Activated T-helper 2 cell treated with anti-CD3 and anti-CD28 coated beads, Interferon-gamma antibody, Interleukin-2, Interleukin-4, amounts not matched to agents 10 μg/mL and 5 μg/mL and 100 μg/mL, durations not matched to agents 14 hours and 24 hours and 36 hours (primary cell): ENCODE measurements around the gene ETFB. TPM values are rescaled to one million over a fixed set of nuclear protein-coding genes. Genes with fewer than 3 reads are reported as not detected.
A peak's percentile ranks its signal among the peaks of the same experiment; 100 is the strongest.

Source experiments
- DNase-seq: peaks from one replicate; pipeline ENCODE4 v3.0.0; 2021; ENCODE audit warnings: low spot score
- H3K27ac Mint-ChIP-seq: one replicate; pipeline ENCODE4 v1.8.0; 2021; ENCODE audit warnings: mixed read lengths
- H3K27me3 Mint-ChIP-seq: one replicate; pipeline ENCODE4 v1.8.0; 2021; ENCODE audit warnings: low read depth, mixed read lengths
- H3K36me3 Mint-ChIP-seq: one replicate; pipeline ENCODE4 v1.8.0; 2021; ENCODE audit warnings: low read depth, mixed read lengths
- H3K4me1 Mint-ChIP-seq: one replicate; pipeline ENCODE4 v1.8.0; 2021; ENCODE audit warnings: low read depth, mixed read lengths
- H3K4me3 Mint-ChIP-seq: one replicate; pipeline ENCODE4 v1.8.0; 2021; ENCODE audit warnings: low read depth, mild to moderate bottlenecking, moderate library complexity, mixed read lengths
- H3K9me3 Mint-ChIP-seq: one replicate; pipeline ENCODE4 v1.8.0; 2021; ENCODE audit warnings: mixed read lengths
- intact Hi-C: fragments of 100-400 bp; cut with micrococcal nuclease; formaldehyde crosslinking; loops from one replicate; pipeline ENCODE4 v1.15.1; 2023
- total RNA-seq: library from RNA; stranded (reverse); gene quantifications from 2 replicates; pipeline ENCODE4 v1.2.3, GENCODE V29; 2022

The ETFB gene
- total RNA-seq, 1 donor from 2014 or later, result 215 TPM

DNA sequence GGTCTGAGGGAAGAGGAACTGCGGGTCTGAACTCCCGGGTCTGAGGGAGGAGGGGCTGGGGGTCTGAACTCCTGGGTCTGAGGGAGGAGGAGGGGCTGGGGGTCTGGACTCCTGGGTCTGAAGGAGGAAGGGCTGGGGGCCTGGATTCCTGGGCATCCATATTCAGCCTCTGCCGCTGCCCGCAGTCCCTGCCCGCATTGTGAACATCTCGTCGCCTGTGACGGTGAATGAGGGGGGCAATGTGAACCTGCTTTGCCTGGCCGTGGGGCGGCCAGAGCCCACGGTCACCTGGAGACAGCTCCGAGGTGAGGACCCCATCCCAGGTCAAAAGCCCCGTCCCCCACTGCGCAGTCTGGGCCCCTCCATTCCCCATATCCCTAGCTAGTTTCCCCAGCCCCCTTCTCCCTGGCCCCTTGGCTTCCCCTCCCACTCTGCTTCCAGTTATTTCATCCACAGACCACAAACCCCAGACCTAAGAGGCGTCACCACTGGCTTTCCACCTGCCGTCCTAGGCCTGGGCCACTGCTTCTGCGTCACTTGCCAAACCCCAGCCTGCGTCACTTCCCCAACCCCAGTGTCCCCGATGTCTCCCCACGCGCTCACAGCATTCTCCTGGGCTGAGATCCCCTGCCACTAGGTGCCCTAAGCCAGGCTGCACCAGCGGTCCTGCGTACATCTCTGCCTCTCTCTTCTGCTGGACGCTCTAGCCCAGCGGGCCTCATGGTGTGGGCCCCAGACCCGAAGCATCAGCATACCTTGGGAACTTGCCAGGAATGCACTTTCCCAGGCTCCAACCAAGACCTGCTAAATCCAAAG lies 40.8 kb downstream of the ETFB start:
- peaks cover 7% of the 10 kb centered on the region for H3K36me3 Mint-ChIP-seq
- intact Hi-C loops, result no loop called here
- H3K9me3 Mint-ChIP-seq, result no peaks in the 10 kb centered on the region
- H3K27me3 Mint-ChIP-seq, result peaks cover 37% of the 10 kb centered on the region
- H3K4me1 Mint-ChIP-seq, result peaks cover 18% of the 10 kb centered on the region
- peak overlapping the region; percentile 11 for H3K4me3 Mint-ChIP-seq
- peak overlapping the region; percentile 50 for H3K27ac Mint-ChIP-seq
- no peak for DNase-seq

DNA sequence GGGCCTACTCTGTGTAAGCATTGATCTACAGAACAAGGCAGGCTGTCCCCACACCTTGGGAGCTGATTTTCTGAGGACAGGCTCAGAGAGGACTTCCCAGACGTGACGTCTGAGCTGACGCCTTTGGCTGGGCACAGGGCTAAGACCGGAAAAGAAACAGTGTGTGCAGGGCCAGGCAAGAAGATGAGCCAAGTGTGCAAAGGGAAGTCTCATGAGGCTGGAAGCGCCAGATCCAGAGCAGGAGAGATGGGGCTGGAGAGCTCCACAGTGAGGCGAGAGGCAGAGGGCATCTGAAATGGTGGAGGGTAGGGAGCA lies 42.1 kb downstream of the ETFB start:
- H3K4me3 Mint-ChIP-seq, result no peak overlapping the region
- no peak overlapping the region for H3K27ac Mint-ChIP-seq
- H3K9me3 Mint-ChIP-seq, result no peaks in the 10 kb centered on the region
- intact Hi-C loops, result no loop called here
- no peak for DNase-seq
- H3K4me1 Mint-ChIP-seq, result peaks cover 18% of the 10 kb centered on the region
- peaks cover 3% of the 10 kb centered on the region for H3K36me3 Mint-ChIP-seq
- peaks cover 37% of the 10 kb centered on the region for H3K27me3 Mint-ChIP-seq

DNA sequence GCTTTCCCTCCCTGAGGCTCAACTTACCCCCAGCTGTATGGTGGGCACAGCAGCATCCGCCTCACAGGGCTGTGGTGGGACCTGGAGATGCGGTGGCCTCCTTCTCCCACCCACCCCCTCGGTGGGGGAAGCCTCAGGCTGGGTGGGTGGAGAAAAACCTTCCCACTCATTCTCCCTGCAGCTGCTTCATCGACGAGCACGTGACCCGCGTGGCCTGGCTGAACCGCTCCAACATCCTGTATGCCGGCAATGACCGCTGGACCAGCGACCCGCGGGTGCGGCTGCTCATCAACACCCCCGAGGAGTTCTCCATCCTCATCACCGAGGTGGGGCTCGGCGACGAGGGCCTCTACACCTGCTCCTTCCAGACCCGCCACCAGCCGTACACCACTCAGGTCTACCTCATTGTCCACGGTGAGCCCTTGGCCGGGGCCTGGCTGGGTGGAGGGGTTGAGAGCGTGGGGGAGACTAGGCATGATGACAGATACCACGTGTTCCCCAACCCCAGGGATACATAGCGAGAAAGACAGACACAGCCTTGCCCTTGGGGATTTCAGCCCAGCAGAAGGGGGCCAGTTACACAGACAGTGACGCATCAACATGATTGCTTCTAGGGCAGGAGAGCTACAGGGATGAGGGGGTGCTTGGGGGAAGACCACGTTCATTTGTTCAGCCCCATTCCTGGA lies 42.6 kb downstream of the ETFB start:
- peaks cover 3% of the 10 kb centered on the region for H3K36me3 Mint-ChIP-seq
- peak overlapping the region; percentile 1 for H3K27ac Mint-ChIP-seq
- H3K9me3 Mint-ChIP-seq, result no peaks in the 10 kb centered on the region
- intact Hi-C loops, result no loop called here
- peaks cover 37% of the 10 kb centered on the region for H3K27me3 Mint-ChIP-seq
- H3K4me3 Mint-ChIP-seq, result no peak overlapping the region
- no peak for DNase-seq
- peaks cover 17% of the 10 kb centered on the region for H3K4me1 Mint-ChIP-seq

DNA sequence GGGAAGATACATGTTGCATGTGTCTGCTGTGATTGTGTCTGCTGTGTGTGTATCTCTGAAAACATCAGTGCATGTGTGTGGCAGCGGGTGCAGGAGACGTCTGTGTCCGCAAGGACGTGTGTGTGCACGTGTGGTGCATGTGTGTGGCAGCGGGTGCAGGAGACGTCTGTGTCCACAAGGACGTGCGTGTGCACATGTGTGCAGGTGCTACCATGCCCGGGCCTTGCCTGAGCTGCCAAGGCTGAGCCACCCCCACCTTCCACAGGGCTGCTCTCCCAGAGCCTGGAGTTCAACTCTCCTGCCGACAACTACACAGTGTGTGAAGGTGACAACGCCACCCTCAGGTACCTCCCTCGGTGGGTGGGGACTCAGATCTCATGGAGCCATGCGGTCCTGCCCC lies 44.4 kb downstream of the ETFB start:
- Mint-ChIP-seq H3K27ac (no peak overlapping the region), H3K4me3 (no peak overlapping the region), H3K27me3 (peaks cover 33% of the 10 kb centered on the region), H3K4me1 (peaks cover 12% of the 10 kb centered on the region), H3K36me3 (no peaks in the 10 kb centered on the region), H3K9me3 (no peaks in the 10 kb centered on the region)
- intact Hi-C loops, result no loop called here
- DNase-seq, result no peak

DNA sequence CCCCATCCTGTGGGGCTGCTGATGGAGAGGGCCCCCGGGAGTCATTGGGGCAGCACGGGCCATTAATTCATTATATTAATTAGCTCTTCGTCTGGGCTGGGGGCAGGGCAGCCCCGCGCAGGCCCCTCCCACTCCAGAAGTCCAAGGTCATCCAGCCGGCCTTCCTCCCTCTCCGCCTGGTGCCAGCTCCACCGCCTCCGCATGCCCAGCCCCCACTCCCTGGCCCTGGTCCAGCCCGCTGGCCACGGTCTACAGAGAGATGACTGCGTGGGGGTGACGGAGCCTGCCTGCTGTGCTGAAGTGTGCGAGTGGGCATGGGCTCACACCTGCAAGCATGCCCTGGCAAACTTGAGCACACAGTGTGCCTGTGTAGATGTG lies 45.9 kb downstream of the ETFB start:
- Mint-ChIP-seq H3K9me3 (no peaks in the 10 kb centered on the region), H3K27ac (no peak overlapping the region), H3K36me3 (no peaks in the 10 kb centered on the region), H3K4me3 (no peak overlapping the region), H3K4me1 (peaks cover 6% of the 10 kb centered on the region), H3K27me3 (peaks cover 21% of the 10 kb centered on the region)
- intact Hi-C loops, result no loop called here
- no peak for DNase-seq

DNA sequence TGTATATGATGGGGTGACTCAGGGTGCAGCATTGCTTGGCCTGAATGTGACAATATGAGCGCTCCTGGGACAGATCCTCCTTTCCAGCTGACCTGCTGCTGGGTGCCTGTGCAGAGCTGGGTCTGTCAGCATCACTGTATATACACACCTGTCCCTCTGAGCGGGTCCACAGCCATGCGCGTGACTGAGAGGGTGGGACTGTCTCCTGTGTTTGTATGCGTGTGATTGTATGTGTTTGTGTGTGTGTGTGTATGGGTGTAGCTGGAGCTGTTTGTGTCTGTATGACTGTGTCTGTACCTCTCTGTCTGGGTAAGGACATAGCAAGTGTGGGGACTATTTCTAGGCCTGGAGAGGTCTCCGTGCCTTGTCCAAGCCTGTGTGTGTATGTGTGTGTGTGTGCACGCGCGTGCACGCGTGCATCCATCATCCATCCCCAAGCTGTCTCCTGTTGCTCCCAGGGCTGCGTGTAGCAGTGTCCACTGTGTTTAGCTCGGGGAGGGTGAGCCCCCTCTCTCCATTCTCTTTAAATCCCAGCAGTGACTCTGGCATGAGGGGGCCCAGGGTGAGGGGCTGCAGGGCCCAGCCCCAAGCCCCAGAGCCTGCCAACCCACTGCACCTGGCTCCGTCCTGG lies 46.4 kb downstream of the ETFB start:
- Mint-ChIP-seq H3K9me3 (no peaks in the 10 kb centered on the region), H3K27me3 (peaks cover 23% of the 10 kb centered on the region), H3K36me3 (no peaks in the 10 kb centered on the region), H3K4me1 (peaks cover 5% of the 10 kb centered on the region), H3K27ac (no peak overlapping the region), H3K4me3 (no peak overlapping the region)
- DNase-seq, result no peak
- intact Hi-C loops, result no loop called here

DNA sequence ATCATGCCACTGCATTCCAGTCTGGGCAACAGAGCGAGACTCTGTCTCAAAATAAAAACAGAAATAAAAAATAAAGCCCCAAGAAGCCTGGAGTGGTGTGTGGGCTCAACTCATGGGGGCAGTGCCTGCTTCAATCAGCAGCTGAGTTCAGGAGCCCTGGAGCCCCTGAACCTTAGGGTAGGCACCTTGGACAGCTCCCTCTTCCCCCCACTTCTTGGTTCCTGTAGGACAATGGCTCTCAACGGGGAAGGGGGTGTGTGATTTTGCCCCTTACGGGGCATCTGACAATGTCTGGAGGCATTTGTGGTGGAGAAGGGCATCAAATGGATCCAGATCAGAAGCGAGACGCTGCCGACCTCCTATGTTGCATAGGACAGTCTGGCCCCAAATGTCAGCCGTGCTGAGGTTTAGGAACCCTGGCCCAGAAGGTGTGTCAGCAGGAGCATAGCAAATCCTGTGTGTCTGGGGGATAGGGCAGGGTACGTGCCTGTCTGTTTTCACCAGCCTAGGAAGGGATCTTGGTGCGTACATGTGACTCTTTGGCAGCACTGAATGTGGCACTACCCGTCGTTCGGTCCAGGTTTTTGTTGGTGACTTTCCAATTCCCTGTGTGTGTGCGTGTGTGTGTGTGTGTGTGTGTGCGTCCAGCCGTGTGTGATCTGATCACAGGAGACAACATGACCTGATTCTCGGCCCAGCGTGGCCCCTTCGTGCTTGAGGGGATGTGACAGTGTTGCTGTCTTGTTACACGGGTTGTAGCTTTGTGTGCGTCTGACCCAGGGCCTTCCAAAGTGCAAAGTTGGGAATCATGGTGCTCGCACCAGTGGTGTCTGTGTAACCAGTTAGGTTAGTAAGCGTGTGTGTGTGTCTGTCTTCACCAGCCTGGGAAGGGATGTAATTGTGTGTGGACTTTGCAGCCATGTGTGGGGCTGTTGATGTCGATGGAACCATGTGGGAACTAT lies 47.2 kb downstream of the ETFB start:
- Mint-ChIP-seq H3K9me3 (no peaks in the 10 kb centered on the region), H3K4me1 (peaks cover 3% of the 10 kb centered on the region), H3K4me3 (no peak overlapping the region), H3K36me3 (no peaks in the 10 kb centered on the region), H3K27ac (no peak overlapping the region), H3K27me3 (peaks cover 23% of the 10 kb centered on the region)
- DNase-seq, result no peak
- intact Hi-C loops, result no loop called here

DNA sequence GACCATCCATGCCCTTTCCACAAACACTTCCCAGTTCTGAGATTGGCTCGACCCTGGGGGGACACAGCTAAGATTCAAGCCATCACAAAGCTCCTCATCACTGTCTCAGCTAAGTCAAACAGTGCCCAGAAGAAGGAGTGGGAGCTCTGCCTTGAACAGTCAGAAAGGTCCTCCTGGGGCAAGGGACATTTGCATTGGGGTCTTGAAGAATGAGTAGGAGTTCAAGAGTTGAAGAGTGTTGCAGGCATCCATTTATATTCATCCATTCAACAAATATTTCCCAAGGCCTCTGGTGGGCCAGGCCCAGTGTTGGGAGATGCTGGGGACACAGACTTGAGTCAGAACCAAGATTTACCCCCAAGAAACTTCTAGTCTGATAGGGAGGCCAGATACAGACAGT lies 48.2 kb downstream of the ETFB start:
- intact Hi-C loops, result no loop called here
- DNase-seq, result no peak
- H3K4me3 Mint-ChIP-seq, result no peak overlapping the region
- H3K4me1 Mint-ChIP-seq, result peaks cover 2% of the 10 kb centered on the region
- no peaks in the 10 kb centered on the region for H3K36me3 Mint-ChIP-seq
- no peak overlapping the region for H3K27ac Mint-ChIP-seq
- H3K27me3 Mint-ChIP-seq, result peaks cover 21% of the 10 kb centered on the region
- H3K9me3 Mint-ChIP-seq, result no peaks in the 10 kb centered on the region

DNA sequence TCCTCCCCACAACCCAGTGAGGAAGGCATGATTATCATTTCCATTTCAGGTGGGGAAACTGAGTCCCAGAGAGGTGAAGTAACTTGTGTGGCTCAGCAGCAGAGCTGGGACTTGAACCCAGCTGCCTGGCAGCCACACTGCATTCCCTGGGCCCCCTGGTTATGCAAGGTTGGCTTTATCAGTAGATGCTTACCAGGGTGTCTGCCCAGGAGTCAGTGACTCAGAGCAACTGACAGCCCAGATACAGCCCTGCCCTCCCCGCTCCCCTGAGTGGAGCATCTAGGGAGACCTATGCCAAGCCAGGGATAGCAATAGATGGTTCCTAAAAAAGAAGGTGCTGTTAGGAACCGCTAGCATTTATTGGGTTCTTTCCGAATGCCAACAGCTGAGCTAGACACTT lies 48.8 kb downstream of the ETFB start:
- H3K4me3 Mint-ChIP-seq, result no peak overlapping the region
- H3K9me3 Mint-ChIP-seq, result no peaks in the 10 kb centered on the region
- no peak for DNase-seq
- peaks cover 2% of the 10 kb centered on the region for H3K4me1 Mint-ChIP-seq
- no peaks in the 10 kb centered on the region for H3K36me3 Mint-ChIP-seq
- no peak overlapping the region for H3K27ac Mint-ChIP-seq
- peaks cover 19% of the 10 kb centered on the region for H3K27me3 Mint-ChIP-seq
- intact Hi-C loops, result no loop called here

DNA sequence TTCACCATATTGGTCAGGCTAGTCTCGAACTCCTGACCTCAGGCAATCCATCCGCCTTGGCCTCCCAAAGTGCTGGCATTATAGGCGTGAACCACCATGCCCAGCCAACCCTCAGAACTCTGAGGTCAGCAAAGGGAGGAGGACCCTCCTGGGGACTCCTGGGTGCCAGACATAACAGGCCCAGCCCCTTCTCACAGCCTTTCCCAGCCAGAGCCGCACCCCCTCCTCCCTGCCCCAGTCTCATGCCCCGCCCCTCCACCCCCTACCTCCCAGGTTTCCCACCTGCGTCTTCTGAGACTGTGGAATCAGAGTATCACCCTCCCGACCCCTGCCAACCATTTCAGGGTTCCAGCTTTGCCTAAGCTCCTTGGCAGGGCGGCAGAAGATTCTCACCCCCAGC lies 49.5 kb downstream of the ETFB start:
- H3K36me3 Mint-ChIP-seq, result no peaks in the 10 kb centered on the region
- H3K27me3 Mint-ChIP-seq, result peaks cover 21% of the 10 kb centered on the region
- H3K9me3 Mint-ChIP-seq, result no peaks in the 10 kb centered on the region
- no peak overlapping the region for H3K4me3 Mint-ChIP-seq
- intact Hi-C loops, result no loop called here
- no peak overlapping the region for H3K27ac Mint-ChIP-seq
- H3K4me1 Mint-ChIP-seq, result peaks cover 2% of the 10 kb centered on the region
- no peak for DNase-seq

DNA sequence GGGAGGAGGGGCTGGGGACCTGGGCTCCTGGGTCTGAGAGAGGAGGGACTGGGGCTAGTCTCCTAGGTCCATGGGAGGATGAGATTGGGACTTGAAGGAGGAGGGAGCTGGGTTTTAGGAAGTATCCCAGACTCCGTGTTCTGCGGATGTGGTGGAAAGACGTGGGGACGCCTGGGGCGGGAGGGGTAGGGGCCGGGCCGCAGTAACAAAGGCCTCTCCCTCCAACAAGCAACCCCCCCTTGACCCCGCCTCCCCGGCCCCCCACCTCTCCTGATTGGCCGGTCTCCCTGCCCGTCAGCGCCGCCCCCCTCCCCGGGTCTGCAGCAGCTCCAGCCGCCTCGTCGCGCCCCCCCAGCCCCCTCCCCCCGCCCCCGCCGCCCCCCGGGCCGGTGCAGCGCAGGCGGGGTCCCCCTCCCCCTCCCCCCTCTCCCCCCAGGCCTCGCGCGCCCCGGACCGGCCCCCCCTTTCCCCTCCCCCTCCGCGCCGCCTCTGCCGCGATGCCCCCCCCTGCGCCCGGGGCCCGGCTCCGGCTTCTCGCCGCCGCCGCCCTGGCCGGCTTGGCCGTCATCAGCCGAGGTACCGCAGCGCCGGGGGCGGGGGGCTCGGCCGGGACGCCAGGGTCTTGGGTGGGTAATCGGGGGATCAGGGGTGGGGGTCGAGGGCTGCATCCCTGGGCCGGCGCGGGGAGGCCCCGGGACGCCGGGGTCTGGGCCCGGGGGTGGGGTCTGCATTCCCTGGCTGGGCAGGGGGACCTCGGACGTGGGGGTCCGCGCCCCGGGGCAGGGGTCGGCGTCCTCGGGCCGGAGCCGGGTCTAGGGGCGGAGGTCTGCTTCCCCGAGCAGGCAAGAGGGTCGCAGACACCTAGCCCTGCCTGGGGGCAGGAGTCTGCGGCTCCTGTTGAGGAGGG lies 54.6 kb downstream of the ETFB start, which contains the start of gene IGLON5:
Gene IGLON5 (plus strand): TSS at position 294 of the 907 bp plus-strand sequence. CDS start 204 bp downstream, at position 498.
- Mint-ChIP-seq H3K36me3 (no peaks in the 10 kb centered on the region), H3K9me3 (peaks cover 11% of the 10 kb centered on the region), H3K4me1 (peaks cover 2% of the 10 kb centered on the region), H3K27me3 (peaks cover 32% of the 10 kb centered on the region), H3K4me3 (no peak within 1 kb of the TSS), H3K27ac (no peak within 1 kb of the TSS)
- intact Hi-C loops, result no loop called here
- no peak for DNase-seq

DNA sequence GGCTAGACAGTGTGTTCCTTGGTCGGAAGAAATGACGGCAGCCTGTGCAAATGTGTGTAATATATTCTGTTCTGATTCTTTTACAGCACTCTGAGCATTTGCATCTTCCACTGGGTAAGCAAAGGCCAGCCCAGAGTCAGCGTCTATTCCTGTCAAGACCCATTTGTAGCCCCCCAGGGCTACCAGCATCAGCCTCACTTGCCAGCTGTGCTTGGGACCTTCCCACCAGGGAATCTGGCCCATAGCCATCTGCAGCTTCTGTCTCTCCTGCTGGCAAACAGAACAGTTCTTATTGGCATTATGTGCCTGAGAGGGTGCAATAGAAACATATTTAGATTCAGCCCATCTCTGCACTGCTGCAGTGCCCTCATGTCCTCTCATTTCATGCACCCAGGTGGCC lies 60.7 kb downstream of the ETFB start:
- Mint-ChIP-seq H3K27ac (no peak overlapping the region), H3K4me1 (no peaks in the 10 kb centered on the region), H3K9me3 (peaks cover 17% of the 10 kb centered on the region), H3K4me3 (no peak overlapping the region), H3K36me3 (no peaks in the 10 kb centered on the region), H3K27me3 (peaks cover 15% of the 10 kb centered on the region)
- intact Hi-C loops, result no loop called here
- DNase-seq, result no peak
